GM19035 (cell line): ENCODE measurements around the gene DIP2B.

Experiments used
- ATAC-seq: cut with Tn5 transposase; IDR thresholded peaks from one replicate; pipeline ENCODE4 v1.9.1; 2021; ENCODE audit not compliant: unreplicated experiment

Gene DIP2B

GRCh38 chr12:50628394-50628793, 123.6 kb downstream of the DIP2B start:
- no peak for ATAC-seq

- no peak for ATAC-seq
Observed at GRCh38 chr12:50633955-50634354, 129.2 kb downstream of the DIP2B start.

- ATAC-seq, result no peak
Observed at GRCh38 chr12:50634379-50634778, 129.6 kb downstream of the DIP2B start.

GRCh38 chr12:50635364-50635763, 130.6 kb downstream of the DIP2B start:
- no peak for ATAC-seq

- ATAC-seq, result no peak
Observed at GRCh38 chr12:50635857-50636256, 131.1 kb downstream of the DIP2B start.

DNA sequence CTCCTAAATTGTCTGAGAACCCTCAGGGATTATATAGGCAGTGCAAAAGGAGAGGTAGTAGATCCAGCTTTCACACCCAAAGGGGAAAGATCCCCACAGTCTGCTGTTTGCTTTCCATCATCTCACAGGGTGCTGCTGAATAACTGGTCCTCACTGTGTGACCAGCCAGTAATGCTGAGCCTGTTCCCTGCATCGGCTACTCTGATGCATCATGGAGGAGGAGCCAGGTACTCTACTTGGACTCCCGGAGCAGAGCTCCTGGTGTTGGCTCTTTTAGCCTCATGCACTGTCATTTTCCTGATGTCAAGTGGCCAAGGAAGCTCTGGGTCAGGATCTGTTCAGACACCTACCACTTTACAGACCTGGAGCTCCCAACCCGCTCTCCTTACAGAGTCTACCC, 131.7 kb downstream of the DIP2B start:
- no peak for ATAC-seq

DNA sequence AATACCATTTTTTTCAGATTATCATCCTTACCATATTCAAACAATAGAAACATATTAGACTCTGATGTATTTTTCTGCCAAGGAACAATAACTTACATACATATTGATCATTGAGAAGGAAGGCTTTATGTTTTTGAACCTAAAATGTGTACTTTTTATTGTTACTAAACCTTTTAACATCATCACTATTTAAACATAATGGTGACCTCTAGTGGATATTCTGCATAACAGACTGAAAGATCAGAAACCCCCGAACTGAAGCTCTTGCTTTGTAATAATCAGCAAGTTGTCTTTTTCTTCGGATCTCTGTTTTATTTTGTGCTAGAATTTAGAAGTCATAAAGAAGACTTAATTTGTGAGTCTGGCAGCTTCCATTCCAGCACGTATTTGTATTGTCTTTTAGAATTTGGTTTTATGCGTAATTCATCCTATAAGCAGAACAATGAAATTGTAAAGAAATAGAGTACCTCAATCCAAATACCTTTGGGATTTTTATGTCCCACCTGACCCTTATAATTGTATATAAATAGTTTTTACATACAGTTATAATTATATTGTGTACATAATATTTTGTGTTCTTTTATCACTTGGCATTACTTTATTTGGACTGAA, 133.2 kb downstream of the DIP2B start:
- ATAC-seq, result no peak

DNA sequence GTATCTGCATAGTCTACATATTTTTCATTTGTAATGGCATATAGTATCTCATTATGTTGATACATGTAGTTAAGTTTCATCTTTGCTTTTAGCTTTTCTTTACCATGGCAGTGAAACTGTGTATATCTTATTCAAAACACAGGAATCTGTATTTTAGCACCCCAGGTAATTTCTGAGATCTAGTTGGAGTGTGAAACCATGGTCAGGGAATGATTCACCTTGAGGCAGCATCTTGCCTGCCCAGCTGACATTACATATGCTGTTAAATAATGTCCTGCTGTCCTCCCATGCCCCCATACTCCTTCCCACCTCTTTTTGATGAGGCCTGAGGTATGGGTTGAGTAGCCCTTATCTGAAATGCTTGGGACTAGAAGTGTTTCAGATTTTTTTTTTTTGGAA, 133.7 kb downstream of the DIP2B start:
- no peak for ATAC-seq

DNA sequence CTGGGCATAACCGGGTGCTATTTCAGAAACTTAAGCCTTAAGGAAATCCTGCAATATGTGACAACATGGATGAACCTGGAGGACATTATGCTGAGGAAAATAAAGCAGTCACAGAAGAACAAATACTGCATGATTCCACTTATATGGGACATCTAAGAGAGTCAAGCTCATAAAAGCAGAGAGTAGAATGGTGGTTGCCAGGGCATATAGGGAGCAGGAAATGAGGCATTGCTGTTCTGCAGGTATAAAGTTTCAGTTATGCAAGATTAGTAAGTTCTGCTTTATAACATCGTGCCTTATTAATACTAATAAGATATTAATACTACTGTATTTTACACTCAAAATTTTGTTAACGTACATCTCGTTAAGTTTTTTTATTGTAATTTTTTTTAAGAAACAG, 134.9 kb downstream of the DIP2B start:
- ATAC-seq, result no peak

DNA sequence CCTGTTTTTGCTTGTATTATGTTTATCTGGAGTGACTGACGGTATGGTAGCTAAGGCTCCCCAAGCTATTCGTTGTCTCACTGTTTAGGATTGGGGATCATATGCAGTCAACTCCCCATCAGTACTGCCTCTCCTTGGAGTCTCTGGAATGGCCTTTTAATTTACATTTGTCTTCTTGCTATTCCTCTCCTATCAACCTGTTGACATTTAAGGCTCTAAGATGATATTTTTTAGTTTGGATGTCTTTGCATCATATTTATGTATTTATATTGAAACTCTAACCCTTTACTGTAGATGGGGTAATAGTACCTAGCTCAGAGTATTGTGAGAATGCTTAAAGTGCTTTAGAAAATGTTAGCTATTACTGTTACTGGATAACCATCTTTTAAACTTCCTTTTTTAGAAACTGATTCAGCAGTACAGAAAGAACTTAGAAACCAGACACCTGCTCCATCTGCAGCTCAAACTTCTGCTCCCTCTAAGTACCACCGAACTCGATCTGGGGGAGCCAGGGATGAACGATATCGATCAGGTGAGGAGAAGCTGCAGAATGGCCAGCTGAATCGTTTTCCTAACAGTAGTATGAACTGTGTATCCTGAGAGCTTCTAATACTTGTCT, 135.6 kb downstream of the DIP2B start:
- ATAC-seq, result no peak

- ATAC-seq, result no peak
Observed at GRCh38 chr12:50641566-50641965, 136.8 kb downstream of the DIP2B start.

- ATAC-seq, result no peak
Observed at GRCh38 chr12:50642035-50642451, 137.3 kb downstream of the DIP2B start.

DNA sequence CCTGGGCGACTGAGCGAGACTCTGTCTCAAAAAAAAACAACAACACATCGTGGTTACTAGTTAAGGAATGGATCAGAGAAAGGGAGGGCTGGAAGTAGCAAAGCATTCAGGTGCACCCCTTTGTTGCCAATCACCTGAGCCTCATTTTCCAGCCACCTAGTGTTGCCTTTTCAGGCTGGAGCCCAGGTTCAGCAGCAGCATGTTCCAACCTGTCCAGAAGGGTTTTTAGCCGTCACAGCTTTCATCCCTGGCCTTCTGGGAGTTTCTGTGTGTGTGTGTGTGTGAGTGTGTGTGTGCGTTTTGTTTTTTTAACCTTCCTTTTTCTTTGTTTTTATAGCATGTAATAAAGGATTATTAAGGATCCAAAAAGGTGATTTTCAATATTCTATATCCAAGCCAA, 138.0 kb downstream of the DIP2B start:
- ATAC-seq, result no peak

DNA sequence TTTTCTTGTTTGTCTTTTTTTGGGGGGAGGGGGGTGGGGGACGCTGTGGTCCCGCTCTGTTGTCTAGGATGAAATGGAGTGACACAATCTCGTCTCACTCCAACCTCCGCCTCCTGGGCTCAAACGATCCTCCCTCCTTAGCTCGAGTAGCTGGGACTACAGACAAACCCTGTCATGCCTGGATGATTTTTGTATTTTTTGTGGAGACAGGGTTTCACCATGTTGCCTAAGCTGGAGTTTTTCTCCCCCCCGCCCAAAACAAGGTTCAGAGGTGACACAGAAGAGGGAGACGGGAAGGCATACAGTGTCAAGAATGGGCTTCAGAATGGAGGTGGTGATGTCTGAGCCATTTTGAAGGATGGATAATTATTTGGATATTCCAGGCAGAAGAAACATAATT, 142.2 kb downstream of the DIP2B start:
- no peak for ATAC-seq

GRCh38 chr12:50647479-50647878, 142.7 kb downstream of the DIP2B start:
- no peak for ATAC-seq

DNA sequence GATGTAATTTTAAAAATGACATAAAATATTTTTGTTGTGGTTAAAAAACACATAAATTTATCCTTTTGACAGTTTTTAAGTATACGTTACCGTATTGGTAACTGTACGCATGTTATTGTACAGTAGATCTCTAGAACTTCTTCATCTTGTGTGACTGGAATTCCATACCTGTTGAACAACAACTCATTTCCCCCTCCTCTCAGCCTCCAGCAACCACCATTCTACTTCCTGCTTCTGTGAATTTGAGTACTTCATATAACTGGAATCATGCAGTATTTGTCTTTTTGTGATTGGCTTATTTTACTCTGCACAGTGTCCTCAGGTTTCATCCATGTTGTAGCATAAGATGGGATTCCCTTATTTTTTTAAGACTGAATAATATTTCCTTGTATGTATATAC, 145.5 kb downstream of the DIP2B start:
- ATAC-seq, result no peak

- ATAC-seq, result no peak
Observed at GRCh38 chr12:50655374-50655921, 150.7 kb downstream of the DIP2B start.

DNA sequence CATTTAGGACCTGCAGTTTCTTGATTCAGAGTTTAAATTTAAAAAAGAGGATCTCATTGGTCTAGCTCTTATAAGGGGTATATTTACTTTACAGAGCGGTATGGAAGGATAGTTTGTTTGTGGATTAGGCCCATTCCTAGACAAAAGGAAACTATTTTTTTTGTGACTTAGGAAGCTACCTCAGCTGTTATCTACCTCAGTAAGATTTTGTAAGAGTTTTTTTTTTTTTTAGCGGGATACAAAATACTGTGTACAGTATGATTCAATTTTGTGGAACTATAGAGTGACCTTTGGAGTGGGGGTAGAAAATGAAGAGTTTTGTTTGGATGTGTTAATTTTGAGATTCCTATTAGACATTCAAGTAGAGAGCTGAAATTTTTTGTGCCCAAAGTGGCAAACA, 154.5 kb downstream of the DIP2B start:
- no peak for ATAC-seq

DNA sequence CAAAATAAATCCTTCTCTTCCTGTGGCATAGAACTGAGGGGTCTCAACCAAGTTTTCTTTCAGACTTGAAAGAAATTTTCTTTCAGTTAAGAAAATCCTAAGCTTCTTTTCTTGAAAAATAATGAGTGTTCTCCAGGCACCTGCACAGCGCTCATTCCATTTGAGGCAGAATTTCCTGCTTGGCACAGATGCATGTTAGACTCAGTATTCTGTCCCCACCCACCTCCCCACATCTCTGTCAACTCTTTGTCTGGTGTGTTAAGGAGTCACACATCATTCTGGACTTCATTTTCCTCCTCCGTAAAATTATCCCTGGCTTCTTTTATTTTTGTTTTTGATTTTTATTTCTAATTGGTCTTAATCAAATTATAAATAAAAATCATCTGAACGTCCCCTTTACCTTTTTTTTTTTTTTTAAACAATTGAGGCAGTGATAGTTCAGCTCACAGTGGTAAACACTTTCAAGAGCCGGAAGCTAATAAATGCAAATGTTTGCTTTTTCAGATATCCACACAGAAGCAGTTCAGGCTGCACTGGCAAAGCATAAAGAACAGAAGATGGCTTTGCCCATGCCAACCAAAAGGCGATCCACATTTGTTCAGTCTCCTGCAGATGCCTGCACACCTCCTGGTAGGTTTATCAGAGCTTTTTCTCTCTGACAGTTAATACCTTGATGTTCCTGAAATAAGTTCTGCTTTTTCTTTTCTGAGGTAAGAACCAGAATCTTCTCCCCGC, 155.1 kb downstream of the DIP2B start:
- ATAC-seq, result no peak

GRCh38 chr12:50660425-50660822, 155.6 kb downstream of the DIP2B start:
- no peak for ATAC-seq

DNA sequence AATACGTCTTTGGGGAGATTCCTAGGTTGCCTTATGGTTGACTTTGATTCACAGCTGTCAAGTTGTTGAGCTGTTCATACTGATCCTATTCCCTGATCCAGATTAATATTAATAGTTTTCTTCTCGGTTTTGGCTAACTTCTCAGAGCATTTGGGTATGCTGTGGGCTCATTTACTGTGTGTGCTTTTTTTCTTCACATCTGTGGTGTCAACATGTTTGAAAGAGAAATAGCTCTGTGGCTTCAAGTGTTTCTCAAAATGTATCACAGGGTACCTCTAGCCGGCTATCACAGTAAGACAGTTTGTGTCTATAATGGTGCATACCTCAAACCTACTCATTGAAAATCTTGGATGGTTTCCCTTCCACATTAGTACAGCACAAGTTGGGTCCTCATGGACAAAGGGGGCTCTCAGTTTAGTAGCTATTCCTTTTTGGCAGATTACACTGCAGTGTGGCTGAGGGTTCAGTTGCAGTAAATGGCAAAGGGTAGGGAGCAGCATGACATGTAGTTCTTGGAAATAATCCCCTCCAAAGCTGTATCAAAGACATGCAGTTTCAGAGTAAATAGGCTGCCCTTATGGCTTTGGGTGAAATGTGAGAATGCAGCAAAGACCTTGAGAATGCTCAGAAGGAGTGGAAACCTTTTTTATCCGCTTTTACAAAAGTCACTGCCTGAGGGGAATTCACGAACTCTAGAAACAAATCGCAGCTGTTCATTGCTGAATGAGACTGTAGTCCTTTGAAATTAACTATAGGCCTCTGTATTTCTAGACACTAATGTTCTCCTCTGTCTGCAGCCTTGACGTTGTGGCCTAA, 156.7 kb downstream of the DIP2B start:
- ATAC-seq, result peak; percentile 52
